Osteoblast (primary cell): ENCODE results near the gene HSFX4. TPM values are rescaled to one million over a fixed set of nuclear protein-coding genes. Genes with fewer than 3 reads are reported as not detected.
"Not testable (repeated sequence)": the region's sequence is repeated elsewhere in the genome, so short reads cannot be mapped to it uniquely, and the experiment has no call there.

Source experiments
- DNase-seq: peaks from one replicate; pipeline ENCODE4 v3.0.0; 2011; ENCODE audit warnings: low spot score, mixed read lengths; ENCODE audit not compliant: insufficient read length; ENCODE audit errors: missing footprints
- H2AFZ ChIP-seq: 2 replicates; pipeline ENCODE4 v1.6.0; 2011; ENCODE audit warnings: mild to moderate bottlenecking, low read length
- H3K27ac ChIP-seq: 2 replicates; pipeline ENCODE4 v1.5.1; 2011; ENCODE audit warnings: mild to moderate bottlenecking, low read depth, low read length, moderate library complexity
- H3K27me3 ChIP-seq: 2 replicates; pipeline ENCODE4 v1.6.0; 2012; ENCODE audit warnings: mild to moderate bottlenecking, control low read depth, inconsistent platforms, low read length, moderate library complexity; ENCODE audit not compliant: insufficient read depth
- H3K36me3 ChIP-seq: 2 replicates; pipeline ENCODE4 v1.5.1; 2011; ENCODE audit warnings: mild to moderate bottlenecking, low read length, control low read depth, moderate library complexity; ENCODE audit not compliant: insufficient read depth
- H3K4me1 ChIP-seq: 2 replicates; pipeline ENCODE4 v1.5.1; 2011; ENCODE audit warnings: mild to moderate bottlenecking, low read length, control low read depth, moderate library complexity; ENCODE audit not compliant: insufficient read depth
- H3K4me2 ChIP-seq: 2 replicates; pipeline ENCODE4 v1.6.0; 2011; ENCODE audit warnings: mild to moderate bottlenecking, low read length; ENCODE audit not compliant: insufficient read depth
- H3K4me3 ChIP-seq: fragments of 200-600 bp; sonication (generic); 3 replicates; pipeline ENCODE4 v1.5.1; 2012; ENCODE audit warnings: mild to moderate bottlenecking, low read length, inconsistent platforms; ENCODE audit not compliant: insufficient read depth
- H3K79me2 ChIP-seq: 2 replicates; pipeline ENCODE4 v1.6.0; 2012; ENCODE audit warnings: mild to moderate bottlenecking, low read length, control low read depth, inconsistent platforms; ENCODE audit not compliant: insufficient read depth
- H3K9me3 ChIP-seq: 2 replicates; pipeline ENCODE4 v1.5.1; 2011; ENCODE audit warnings: low read depth, low read length, control low read depth
- H4K20me1 ChIP-seq: 2 replicates; pipeline ENCODE4 v1.6.0; 2012; ENCODE audit warnings: mild to moderate bottlenecking, low read length, control low read depth; ENCODE audit not compliant: insufficient read depth
- CTCF ChIP-seq: IDR thresholded peaks from 2 replicates; pipeline ENCODE4 v1.5.1; 2011; ENCODE audit warnings: mild to moderate bottlenecking, low read depth, low read length, moderate library complexity; ENCODE audit errors: extremely low read depth
- total RNA-seq: library from RNA; depleted of rRNA; stranded (reverse); fragments of >200 nt; gene quantifications from 2 replicates; pipeline ENCODE4 v1.2.3, GENCODE V29; 2012

Gene HSFX4
- total RNA-seq, 1 donor = not detected

DNA sequence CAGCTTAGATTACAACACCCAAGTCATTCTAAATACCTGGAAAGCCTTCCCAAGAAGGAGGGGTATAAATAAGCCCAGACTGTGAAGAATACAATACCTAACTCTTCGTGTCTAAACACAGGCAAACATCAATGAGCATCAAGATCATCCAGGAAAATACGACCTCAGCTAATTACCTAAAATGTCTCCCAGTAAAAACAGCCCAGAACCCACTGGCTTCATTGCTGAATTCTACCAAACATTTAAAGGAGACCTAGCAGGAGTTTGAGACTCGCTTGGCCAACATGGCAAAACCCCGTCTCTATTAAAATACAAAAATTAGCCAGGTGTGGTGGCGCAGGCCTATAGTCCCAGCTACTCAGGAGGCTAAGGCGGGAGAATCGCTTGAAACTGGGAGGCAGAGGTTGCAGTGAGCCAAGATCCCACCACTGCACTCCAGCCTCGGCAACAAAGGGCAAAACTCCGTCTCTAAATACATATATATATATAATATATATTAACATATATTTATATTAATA lies 19.1 kb upstream of the HSFX4 start:
- Histone ChIP-seq H3K36me3 (no peaks in the 10 kb centered on the region), H3K4me2 (no peak overlapping the region), H2AFZ (no peak overlapping the region), H4K20me1 (no peaks in the 10 kb centered on the region), H3K79me2 (no peaks in the 10 kb centered on the region), H3K9me3 (no peaks in the 10 kb centered on the region), H3K27ac (no peak overlapping the region), H3K27me3 (no peaks in the 10 kb centered on the region), H3K4me3 (no peak overlapping the region), H3K4me1 (no peaks in the 10 kb centered on the region)
- no peak for DNase-seq
- no peak for TF ChIP-seq CTCF

- Histone ChIP-seq H3K9me3 (no peaks in the 10 kb centered on the region), H3K27ac (no peak overlapping the region), H3K36me3 (no peaks in the 10 kb centered on the region), H3K79me2 (no peaks in the 10 kb centered on the region), H3K4me2 (no peak overlapping the region), H3K27me3 (no peaks in the 10 kb centered on the region), H4K20me1 (no peaks in the 10 kb centered on the region), H2AFZ (no peak overlapping the region), H3K4me3 (no peak overlapping the region), H3K4me1 (no peaks in the 10 kb centered on the region)
- TF ChIP-seq CTCF = no peak
- DNase-seq = no peak
Measured at GRCh38 chrX:149916745-149917392, 12.5 kb upstream of the HSFX4 start.

- H3K4me2 ChIP-seq, H3K27me3 ChIP-seq, H3K79me2 ChIP-seq, H4K20me1 ChIP-seq, H3K4me1 ChIP-seq, DNase-seq, H3K27ac ChIP-seq, H3K36me3 ChIP-seq, H2AFZ ChIP-seq, H3K4me3 ChIP-seq, H3K9me3 ChIP-seq: not testable (repeated sequence)
Measured at GRCh38 chrX:149923836-149924235, 5.5 kb upstream of the HSFX4 start.

DNA sequence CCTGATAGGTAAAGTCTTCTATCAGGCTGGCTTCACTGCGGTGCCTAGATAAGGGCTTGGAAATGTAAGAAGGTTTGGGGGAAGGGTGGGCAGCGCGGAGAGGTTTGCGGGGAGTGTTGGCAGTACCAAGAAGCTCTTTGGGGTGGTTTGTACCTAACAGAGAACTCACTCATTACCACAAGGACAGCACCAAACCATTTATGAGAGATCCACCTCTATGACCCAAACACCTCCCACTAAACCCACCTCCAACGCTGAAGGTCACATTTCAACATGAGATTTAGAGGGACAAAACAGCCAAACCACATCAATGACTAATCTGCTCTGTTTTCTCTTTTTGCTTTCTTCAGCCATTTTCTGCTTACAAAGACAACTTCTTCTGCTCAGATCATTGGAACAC lies 4.9 kb upstream of the HSFX4 start:
- H3K79me2 ChIP-seq, H3K4me2 ChIP-seq, H3K27ac ChIP-seq, DNase-seq, H4K20me1 ChIP-seq, H3K27me3 ChIP-seq, H3K4me1 ChIP-seq, H3K4me3 ChIP-seq, H3K36me3 ChIP-seq, H2AFZ ChIP-seq, H3K9me3 ChIP-seq: not testable (repeated sequence)

DNA sequence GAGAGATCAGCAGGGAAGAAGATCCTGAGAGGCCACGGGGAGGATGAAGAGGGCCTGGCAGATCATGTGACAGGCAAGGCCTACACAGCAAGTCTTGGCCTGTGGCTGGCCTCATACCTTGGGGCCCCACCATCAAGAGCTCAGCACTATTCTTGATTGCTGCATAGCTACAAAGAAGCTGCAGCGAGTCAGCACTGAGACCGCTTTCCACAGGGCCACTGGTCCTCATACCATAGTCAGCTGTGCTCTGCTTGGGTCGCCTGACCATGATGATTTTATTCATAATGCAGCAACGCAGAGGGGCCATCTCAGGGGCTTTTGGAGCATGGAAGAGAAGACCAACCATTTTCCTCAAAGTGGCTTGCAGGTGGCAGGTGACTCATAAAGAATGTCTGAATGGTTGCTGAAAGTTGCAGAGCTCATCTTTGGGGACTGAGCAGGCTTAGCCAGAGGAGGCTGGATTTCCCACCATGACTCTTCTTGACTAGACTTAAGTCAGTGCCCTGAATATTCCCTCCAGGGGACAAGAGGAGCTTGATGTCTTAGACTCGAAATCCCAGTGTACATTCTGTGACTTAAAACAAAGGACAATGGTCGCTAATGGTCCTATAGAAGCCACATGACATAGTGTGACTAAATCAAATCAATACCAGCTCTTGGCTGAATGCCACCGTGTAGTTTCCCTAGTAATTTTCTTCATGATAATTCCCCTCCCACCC lies 2.0 kb upstream of the HSFX4 start:
- H3K4me2 ChIP-seq, H2AFZ ChIP-seq, DNase-seq, H3K4me1 ChIP-seq, H3K36me3 ChIP-seq, H3K27ac ChIP-seq, H3K4me3 ChIP-seq, H3K9me3 ChIP-seq, H3K27me3 ChIP-seq, H4K20me1 ChIP-seq, H3K79me2 ChIP-seq: not testable (repeated sequence)

DNA sequence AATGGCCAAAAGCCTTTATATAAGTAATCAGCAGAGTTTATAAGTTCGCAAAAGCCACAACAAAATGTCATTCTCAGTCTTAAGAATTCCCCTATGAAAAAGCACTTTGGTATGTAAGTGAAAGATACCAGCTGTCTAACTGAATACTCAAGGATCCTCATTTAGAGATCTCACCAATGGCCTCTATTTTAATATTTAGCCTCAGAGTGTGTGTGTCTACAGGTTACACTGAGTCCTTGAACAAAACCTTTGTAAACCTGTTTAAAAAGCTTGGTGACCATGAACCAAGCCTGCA lies 1.5 kb upstream of the HSFX4 start:
- H3K27ac ChIP-seq, H3K79me2 ChIP-seq, H3K27me3 ChIP-seq, DNase-seq, H3K4me2 ChIP-seq, H4K20me1 ChIP-seq, H2AFZ ChIP-seq, H3K36me3 ChIP-seq, H3K4me1 ChIP-seq, H3K9me3 ChIP-seq, H3K4me3 ChIP-seq: not testable (repeated sequence)

GRCh38 chrX:149928635-149929034 lies 738 bp upstream of the HSFX4 start:
- H3K4me1 ChIP-seq = not testable (repeated sequence)

More at GRCh38 chrX:149928635-149929034, 738 bp upstream of the HSFX4 start:
- H3K4me3 ChIP-seq, H3K27ac ChIP-seq, H3K9me3 ChIP-seq, H3K4me2 ChIP-seq, H3K36me3 ChIP-seq, H3K27me3 ChIP-seq, H3K79me2 ChIP-seq, DNase-seq, H4K20me1 ChIP-seq, H2AFZ ChIP-seq: not testable (repeated sequence)
